ENCODE data around the gene TFPI.

- no peak for TF ChIP-seq CTCF (conservative IDR thresholded peaks at IDR 0.05 in 1 of 2, IDR thresholded peaks at IDR 0.05 in 1 of 2; ENCODE audit: low read depth in 1 of 2, low read length in 2 of 2)
- TF ChIP-seq EZH2 (IDR thresholded peaks at IDR 0.05; ENCODE audit: low read length, missing control alignments), result no peak
These were observed 75.5 kb downstream of the TFPI start for GRCh38 chr2:187478719-187479118.

Data from fibroblast of lung (primary cell).